GM21447 (cell line): ENCODE results near the gene RAI14.
"Not testable (repeated sequence)": the region's sequence is repeated elsewhere in the genome, so short reads cannot be mapped to it uniquely, and the experiment has no call there.

Experiments used
- ATAC-seq: cut with Tn5 transposase; IDR thresholded peaks from one replicate; pipeline ENCODE4 v1.9.1; 2021; ENCODE audit not compliant: unreplicated experiment

RAI14 gene

DNA sequence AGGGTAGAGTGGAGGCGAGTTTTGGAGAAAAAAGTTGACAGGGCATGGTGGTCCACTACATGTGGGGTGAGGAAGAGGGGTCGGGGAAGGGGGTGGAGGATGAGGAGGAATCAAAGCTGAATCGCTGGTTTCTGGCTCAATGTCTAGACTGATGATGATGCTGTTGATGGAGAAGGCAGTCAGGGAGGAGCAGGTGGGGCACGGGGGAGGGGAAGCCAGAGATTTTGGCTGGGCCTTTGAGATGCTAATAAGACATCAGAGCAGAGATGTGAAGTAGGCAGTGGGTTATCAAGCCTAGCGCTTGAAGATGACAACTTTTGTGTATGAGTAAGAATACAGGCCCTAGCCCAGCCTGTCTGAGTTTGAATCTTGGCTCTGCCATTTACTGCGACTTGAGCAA is 150.4 kb downstream of the RAI14 start:
- ATAC-seq, result no peak

DNA sequence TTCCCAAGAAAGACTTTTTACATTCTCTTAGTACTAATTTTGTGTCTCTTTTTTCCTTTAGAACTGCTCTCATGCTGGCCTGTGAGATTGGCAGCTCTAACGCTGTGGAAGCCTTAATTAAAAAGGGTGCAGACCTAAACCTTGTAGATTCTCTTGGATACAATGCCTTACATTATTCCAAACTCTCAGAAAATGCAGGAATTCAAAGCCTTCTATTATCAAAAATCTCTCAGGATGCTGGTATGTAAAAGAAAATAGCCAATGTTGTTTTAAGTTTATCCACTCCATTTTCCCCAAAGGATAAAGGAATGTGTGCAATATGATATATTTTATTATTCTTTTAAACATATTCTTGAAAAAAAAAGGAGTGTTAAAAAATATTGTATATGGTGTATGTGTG is 155.6 kb downstream of the RAI14 start:
- no peak for ATAC-seq

DNA sequence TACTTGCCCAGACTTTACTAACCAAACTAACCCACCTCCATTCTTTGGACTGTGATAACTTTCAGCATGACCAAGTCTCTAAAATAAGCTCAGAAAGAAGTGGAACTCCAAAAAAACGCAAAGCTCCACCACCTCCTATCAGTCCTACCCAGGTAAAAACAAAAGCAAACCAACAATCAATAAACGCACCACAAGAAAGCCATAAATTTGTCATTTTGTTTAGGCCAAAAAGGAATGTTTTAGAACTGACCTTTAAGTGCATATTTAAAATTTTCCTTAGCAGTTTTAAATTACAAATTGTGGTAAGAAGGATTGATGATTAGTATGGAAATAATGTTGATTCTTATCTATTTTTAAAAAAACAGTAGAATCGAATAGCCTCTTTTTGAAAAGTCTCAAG is 157.4 kb downstream of the RAI14 start:
- ATAC-seq, result no peak

DNA sequence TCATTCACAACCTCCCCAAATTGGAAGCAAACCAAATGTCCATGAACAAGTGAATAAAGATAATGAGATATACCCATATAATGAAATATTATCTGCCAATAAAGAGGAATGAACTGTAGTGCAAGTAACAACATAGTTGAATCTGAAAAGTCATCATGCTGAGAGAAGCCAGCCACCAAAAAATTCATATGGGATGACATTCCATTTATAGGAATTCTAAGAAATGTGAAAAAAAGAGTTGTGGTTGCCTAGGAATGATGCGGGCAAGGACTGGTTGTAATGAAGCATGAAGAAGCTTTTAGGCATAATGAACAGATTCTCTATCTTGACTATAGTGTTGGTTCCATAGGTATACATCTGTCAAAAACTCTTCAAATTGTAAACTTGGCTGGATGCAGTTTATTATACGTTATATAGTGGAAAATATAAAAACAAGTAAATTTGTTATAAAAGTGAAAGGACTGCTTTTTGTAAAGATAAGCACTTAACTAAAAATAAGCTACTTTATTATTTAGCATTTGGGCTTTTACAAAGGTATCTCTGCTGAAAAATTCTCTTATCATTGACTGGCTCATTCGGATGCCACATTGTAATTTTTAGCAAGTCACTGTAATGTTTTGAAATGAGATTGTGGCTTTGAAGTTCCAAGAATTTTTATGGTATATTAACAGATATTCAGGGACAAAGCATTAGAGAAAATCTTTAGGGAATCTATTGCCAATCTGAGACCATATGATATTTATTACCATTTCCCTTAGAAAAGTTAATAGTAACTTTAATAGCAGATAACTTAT is 161.6 kb downstream of the RAI14 start:
- no peak for ATAC-seq

- ATAC-seq, result no peak
Observed at GRCh38 chr5:34818717-34819116, 162.6 kb downstream of the RAI14 start.

GRCh38 chr5:34820593-34820992 is 164.5 kb downstream of the RAI14 start:
- no peak for ATAC-seq

DNA sequence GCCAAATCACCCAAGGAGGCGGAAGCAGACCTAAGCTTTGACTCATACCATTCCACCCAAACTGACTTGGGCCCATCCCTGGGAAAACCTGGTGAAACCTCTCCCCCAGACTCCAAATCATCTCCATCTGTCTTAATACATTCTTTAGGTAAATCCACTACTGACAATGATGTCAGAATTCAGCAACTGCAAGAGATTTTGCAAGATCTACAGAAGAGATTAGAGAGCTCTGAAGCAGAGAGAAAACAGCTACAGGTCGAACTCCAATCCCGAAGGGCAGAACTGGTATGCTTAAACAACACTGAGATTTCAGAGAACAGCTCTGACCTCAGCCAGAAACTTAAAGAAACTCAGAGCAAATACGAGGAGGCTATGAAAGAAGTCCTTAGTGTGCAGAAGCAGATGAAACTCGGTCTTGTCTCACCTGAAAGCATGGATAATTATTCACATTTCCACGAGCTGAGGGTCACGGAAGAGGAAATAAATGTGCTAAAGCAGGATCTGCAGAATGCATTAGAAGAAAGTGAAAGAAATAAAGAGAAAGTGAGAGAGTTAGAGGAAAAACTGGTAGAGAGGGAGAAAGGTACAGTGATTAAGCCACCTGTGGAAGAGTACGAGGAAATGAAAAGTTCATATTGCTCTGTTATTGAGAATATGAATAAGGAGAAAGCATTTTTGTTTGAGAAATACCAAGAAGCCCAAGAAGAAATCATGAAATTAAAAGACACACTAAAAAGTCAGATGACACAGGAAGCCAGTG is 167.0 kb downstream of the RAI14 start:
- no peak for ATAC-seq

DNA sequence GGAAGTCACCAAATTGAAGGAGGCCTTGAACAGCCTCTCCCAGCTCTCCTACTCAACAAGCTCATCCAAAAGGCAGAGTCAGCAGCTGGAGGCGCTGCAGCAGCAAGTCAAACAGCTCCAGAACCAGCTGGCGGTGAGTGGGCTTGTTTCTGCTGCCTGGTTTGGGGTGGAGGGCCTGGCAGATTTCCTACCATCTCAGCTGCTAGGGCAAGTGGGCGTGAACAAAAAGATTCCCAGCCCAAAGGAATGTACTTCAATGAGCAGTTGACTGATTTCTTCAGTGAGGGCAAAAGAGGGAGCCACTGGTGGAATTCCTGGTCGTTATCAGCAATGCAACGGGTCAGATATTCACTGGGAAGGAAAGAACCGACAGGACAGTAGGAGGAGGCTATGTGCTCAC is 170.2 kb downstream of the RAI14 start:
- ATAC-seq, result no peak

DNA sequence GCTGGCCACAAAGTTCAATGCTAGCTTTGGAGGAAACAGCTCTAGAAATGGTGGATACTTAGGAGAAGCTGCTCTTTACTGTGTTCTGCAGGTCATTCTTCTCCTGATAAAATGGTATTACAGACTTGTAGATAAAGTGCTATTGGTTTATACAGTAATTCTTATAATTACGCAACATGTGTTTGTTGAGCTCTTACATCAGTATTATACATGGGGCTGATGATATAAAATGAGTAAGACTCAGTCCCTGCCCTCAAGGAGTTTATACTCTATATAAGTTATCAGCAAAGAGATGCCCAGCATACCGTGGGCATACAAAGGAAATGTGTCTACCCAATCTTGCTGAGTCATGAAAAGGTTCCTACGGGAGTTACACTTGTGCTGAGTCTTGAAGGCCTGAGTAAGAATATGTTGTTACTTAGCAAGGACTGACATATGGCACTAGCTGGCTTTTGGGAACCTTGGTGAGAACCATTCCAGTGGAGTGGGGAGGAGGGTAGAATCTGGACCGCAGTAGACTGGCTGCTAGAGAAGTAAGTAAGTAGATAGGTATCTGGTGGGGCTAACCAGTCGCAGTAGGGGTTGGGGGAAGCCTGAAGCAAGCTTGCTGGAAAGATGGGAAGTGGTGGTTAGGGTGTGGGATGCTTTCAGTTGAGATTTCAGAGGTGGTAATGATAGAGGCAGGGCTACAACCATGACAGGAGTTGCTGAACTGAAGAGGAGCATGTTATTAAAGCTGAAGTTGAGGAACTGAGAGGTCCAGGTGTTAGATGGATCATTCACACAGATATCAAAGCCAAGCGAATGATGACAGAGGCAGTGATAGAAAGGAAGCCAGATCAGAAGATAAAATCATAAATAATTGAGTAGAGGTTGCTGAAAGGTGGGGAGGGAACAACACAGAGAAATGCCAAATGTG is 171.7 kb downstream of the RAI14 start:
- ATAC-seq, result no peak

DNA sequence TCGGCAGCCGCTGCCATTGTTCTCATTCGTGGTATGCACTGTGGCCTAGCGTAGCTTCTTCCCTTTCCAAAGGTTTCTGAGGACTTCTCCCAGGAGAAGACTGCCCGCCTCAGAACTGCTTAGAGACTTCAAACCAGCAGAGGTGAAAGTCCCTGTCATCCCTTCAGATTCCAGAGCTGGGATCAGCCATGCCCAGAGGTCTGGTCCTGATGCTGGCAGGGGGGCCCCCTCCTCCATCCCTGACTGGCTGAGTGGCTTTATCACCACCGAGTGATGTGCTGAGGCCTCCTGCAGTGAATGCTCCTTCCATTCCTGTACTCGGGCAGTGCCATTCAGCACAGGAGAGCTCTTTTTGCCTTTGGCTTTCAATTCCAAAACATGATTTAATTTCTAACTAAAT is 174.7 kb downstream of the RAI14 start:
- ATAC-seq, result not testable (repeated sequence)

- no peak for ATAC-seq
Observed at GRCh38 chr5:34831303-34831702, 175.2 kb downstream of the RAI14 start.

DNA sequence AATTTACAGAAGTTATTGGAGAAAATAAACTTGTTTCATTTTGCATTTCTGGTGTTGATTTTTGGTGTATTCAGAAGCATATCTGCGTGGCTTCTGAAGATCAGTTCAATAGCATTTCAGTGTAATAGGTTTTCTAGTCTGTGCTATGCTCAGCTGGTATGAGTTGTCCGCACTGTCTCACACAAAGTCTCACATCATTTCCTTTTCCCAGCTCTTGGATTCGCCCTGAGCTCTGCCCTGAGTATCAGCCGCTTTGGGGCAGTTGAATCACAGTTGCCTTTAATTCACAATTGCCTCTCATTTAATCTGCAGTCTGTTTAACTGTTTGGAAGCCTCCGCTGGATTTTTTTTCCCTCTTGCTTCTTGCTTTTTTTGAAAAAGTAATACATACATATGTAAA is 176.4 kb downstream of the RAI14 start:
- no peak for ATAC-seq

DNA sequence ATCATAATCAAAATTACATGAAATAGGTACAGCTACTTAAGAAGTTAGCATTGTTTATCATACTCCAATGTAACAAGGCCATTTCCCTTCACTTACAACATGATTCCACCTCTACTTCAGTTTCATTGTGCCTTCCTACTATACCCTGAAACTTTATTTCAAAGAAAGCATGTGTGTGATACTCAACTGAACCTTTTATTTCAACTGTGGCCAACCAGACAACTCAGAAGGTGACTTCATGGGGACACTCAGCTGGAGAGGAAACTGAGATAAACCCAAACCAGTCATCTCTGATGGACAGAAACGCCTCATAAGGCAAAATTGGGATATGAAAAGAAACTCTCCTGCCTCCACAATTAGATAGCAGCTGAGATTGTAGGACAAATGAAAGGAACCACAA is 177.0 kb downstream of the RAI14 start:
- no peak for ATAC-seq

DNA sequence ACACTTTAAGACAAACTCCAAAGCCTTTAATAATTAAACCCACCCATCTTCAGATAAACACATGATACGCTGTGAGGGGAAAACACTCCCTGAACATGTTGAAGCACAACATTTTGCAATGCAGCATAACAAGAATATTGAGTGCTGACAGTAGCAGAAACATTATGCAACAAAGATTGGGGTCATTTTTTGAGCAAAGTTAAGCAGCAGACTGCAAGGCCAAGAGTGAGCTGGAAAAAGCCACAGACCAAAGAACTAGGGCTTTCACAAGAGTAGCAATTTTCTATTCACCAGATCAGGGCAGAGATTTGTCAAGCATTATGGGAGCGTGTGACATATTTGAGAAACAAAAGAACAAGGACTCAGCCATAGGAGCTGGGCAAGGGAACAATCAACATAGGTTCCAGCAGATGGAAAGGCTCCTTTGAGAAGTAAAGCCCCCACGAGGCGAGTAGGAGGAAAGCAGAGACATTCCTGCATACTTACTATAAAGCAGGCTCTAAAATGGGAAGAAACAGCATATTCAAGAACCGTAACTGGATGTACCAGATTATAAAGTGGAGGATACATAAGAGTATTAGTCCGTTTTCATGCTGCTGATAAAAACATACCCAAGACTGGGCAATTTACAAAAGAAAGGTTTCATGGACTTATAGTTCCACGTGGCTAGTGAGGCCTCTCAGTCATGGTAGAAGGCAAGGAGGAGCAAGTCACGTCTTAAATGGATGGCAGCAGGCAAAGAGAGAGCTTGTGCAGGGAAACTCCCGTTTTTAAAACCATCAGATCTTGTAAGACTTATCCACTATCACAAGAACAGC is 178.1 kb downstream of the RAI14 start:
- no peak for ATAC-seq

DNA sequence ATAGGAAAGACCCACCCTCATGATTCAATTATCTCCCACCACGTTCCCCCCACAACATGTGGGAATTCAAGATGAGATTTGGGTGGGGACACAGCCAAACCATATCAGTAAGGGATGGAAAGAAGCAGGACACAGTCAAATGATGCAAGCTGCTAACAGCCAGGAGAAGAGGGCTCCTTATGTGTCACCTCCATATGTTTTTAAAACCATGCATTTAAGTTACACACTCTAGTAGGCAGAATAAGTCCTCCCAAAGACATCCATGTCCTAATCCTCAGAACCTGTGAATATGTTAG is 178.6 kb downstream of the RAI14 start:
- ATAC-seq, result no peak

DNA sequence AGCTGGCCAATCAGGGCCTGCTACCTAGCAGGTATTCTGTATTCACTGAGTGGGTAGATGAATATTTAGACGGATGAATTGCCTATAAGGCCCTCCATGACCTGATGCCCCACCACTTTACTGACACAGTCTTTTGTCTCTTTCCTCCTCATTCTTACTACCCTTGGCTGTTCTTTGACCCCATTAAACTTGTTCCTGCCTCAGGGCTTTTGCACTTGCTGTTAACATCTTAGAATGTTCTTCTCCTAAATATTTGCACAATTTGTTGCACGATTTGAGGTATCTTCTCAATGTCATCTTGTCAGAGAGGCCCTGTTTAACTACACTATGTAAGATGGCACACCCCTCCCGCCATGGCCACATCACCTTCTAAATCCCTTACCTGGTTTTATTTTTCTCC is 179.5 kb downstream of the RAI14 start:
- no peak for ATAC-seq

GRCh38 chr5:34838785-34839714 is 182.9 kb downstream of the RAI14 start, which contains the start of gene TTC23L:
Gene TTC23L, plus strand, starts transcription at chr5:34839164. Its CDS starts 1,508 bp downstream, at chr5:34840672.
- ATAC-seq, result peak; percentile 95

GRCh38 chr5:34841816-34842215 is 185.7 kb downstream of the RAI14 start:
- no peak for ATAC-seq

DNA sequence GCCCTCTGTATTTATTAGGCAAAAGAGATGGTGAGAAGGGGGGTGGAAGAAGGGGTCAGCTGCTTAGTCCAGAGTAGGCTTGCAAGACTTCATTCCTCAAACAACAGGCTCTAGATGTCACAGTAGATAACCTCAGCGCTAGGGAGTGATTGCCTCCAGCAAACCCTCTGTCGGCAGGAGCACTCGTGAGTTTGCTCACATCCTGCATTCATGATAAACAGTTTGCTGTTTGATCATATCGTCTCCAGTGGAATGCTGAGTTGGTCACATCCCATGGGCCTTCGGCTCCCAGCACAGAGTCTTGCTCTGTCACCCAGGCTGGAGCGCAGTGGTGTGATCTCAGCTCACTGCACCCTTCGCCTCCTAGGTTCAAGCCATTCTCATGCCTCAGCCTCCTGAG is 186.4 kb downstream of the RAI14 start:
- ATAC-seq, result no peak

DNA sequence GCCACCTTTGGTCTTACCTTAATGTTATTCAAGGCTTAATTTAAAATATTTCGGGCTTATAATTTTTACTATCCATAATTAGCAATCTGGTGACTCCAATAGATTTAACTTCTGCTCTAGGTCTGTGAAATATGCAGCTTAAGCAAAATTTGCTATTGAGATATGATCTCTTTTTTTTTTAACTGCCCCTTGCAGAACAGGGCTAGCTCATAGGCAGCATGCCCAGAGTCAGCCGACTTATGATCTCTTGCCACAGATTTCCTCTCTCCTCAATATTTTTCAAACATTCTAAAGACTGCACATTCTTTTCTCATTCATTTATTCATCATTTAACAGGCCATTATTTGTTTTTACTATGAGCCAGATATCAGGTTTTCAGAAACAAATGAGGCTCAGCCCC is 187.4 kb downstream of the RAI14 start:
- no peak for ATAC-seq
